ENCODE measurements around the gene WDR89. TPM values are rescaled to one million over a fixed set of nuclear protein-coding genes. Genes with fewer than 3 reads are reported as not detected.
"Not testable (repeated sequence)": the region's sequence is repeated elsewhere in the genome, so short reads cannot be mapped to it uniquely, and the experiment has no call there.

WDR89 gene
- total RNA-seq, 1 experiment from 2014 or later = 18.2 TPM

DNA sequence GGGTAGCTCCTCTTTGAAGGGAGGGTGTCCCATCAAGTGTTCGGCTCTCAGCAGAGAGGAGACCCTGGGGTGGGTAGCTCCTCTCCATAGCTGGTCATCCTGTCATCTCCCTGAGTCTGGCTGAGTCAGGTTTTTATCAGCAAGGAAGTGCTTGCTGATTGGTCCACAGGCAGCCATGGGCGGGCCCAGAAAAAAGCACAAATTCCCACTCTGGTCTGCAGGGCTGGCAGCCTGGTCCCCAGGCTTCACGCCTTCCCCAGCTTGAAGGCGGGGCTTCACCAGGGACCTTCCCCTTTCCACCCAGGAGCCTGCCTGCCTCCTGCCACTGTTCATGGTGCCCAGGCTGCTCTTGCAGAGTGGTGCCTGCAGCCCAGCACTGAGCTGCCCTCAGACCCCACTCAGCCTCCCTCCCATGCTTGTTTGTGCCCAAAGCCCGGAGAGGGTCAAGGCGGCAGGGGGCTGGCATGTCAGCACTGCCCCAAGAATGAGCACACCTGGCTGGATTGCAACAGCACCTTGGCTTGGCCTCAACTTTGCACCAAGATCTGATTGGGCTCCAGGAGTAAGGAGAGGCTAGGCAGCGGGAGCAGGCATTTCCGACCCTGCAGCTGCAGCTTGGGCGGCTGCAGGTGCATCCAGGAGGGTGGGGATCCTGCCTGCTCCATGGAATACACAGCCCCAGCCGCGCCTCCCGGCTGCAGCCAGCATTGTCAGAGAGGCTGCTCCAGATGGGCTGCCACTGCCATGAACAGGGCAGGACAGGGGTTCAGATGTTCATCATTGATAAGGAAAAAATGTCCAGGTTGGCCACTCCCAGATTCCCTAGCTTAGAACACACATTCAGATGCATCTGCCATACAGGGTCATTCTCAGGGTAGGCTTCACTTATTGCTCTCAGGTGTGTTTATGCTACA lies 22.0 kb upstream of the WDR89 start:
- H3K4me1 ChIP-seq (replicated peaks; ENCODE audit: insufficient read depth) = peaks cover 47% of the 10 kb centered on the region
- no peak overlapping the region for H3K4me3 ChIP-seq
- H3K9me3 ChIP-seq (ENCODE audit: insufficient read depth, low read depth) = no peaks in the 10 kb centered on the region
- H3K4me2 ChIP-seq = peak overlapping the region; percentile 45
- no peak overlapping the region for H2AFZ ChIP-seq
- no peaks in the 10 kb centered on the region for H3K79me2 ChIP-seq (ENCODE audit: low read depth)
- ChIA-PET CTCF (no interaction called here), POLR2A (ENCODE audit: unreplicated experiment) (interaction anchor here (0.6 to 1.4 kb wide), 5 partner anchors 15 to 120 kb away, joined by 3 to 10 read pairs (median 5); partner anchors contain the start of genes PPP2R5E and WDR89)
- TF ChIP-seq EZH2 (IDR thresholded peaks at IDR 0.05; ENCODE audit: low read depth) = no peak
- TF ChIP-seq, protein P1, sequence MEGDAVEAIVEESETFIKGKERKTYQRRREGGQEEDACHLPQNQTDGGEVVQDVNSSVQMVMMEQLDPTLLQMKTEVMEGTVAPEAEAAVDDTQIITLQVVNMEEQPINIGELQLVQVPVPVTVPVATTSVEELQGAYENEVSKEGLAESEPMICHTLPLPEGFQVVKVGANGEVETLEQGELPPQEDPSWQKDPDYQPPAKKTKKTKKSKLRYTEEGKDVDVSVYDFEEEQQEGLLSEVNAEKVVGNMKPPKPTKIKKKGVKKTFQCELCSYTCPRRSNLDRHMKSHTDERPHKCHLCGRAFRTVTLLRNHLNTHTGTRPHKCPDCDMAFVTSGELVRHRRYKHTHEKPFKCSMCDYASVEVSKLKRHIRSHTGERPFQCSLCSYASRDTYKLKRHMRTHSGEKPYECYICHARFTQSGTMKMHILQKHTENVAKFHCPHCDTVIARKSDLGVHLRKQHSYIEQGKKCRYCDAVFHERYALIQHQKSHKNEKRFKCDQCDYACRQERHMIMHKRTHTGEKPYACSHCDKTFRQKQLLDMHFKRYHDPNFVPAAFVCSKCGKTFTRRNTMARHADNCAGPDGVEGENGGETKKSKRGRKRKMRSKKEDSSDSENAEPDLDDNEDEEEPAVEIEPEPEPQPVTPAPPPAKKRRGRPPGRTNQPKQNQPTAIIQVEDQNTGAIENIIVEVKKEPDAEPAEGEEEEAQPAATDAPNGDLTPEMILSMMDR (conservative IDR thresholded peaks at IDR 0.05) = no peak
- H3K27ac ChIP-seq = peak overlapping the region; percentile 39
- no TSS peak for BruUV-seq (replicated peaks)
- intact Hi-C loops (cut with micrococcal nuclease; ENCODE audit: unreplicated experiment) = loop anchor here (1.0 kb wide), 3 partner anchors 15 to 65 kb away; partner anchors contain the start of gene SGPP1
- no peaks in the 10 kb centered on the region for H3K9me2 ChIP-seq (ENCODE audit: insufficient read depth)
- peaks cover 39% of the 10 kb centered on the region for H3F3A ChIP-seq (ENCODE audit: insufficient read depth, low read depth)
- DNase-seq = peak; percentile 88 to 91
- H3K27me3 ChIP-seq (ENCODE audit: insufficient read depth, low read depth) = no peaks in the 10 kb centered on the region
- no peaks in the 10 kb centered on the region for H4K20me1 ChIP-seq (ENCODE audit: insufficient read depth)
- H3K36me3 ChIP-seq (ENCODE audit: low read depth) = no peaks in the 10 kb centered on the region

DNA sequence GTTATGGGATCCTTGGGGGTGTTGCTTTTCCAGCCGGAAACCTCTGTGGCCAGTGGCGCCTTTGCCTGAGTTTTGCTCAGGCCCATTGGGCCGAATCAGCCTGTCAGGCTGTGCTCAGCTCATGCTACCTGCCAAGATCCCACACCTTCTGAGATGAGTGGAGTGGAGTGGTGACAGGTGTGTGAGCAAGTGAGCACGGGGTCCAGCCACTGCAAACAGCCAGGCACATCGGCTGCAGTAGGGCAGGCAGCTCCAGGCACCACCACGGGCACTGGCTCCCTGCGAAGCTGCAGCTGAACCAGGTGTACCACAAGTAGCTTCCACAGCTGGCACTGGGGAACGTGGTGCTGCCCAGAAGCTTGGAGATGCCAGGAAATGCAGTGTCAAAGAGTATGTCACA lies 21.1 kb upstream of the WDR89 start:
- Histone ChIP-seq H3K9me3 (ENCODE audit: insufficient read depth, low read depth) (no peaks in the 10 kb centered on the region), H3K27me3 (ENCODE audit: insufficient read depth, low read depth) (no peaks in the 10 kb centered on the region), H3K36me3 (ENCODE audit: low read depth) (no peaks in the 10 kb centered on the region), H3K4me2 (peak overlapping the region; percentile 45), H3F3A (ENCODE audit: insufficient read depth, low read depth) (peaks cover 39% of the 10 kb centered on the region), H3K9me2 (ENCODE audit: insufficient read depth) (no peaks in the 10 kb centered on the region), H4K20me1 (ENCODE audit: insufficient read depth) (no peaks in the 10 kb centered on the region), H3K4me3 (no peak overlapping the region), H3K27ac (no peak overlapping the region; the same call in 1 of the 2 replicates), H3K79me2 (ENCODE audit: low read depth) (no peaks in the 10 kb centered on the region), H3K4me1 (replicated peaks; ENCODE audit: insufficient read depth) (peaks cover 47% of the 10 kb centered on the region), H2AFZ (no peak overlapping the region)
- ChIA-PET CTCF (no interaction called here), POLR2A (ENCODE audit: unreplicated experiment) (interaction anchor here (0.6 to 1.4 kb wide), 2 partner anchors 21 to 63 kb away, joined by 7 to 9 read pairs; partner anchors contain the start of gene WDR89)
- TF ChIP-seq EZH2 (IDR thresholded peaks at IDR 0.05; ENCODE audit: low read depth) = no peak
- TF ChIP-seq, protein P1 (conservative IDR thresholded peaks at IDR 0.05) = no peak
- intact Hi-C loops (cut with micrococcal nuclease; ENCODE audit: unreplicated experiment) = loop anchor here (1.0 kb wide), 1 partner anchor 66 kb away; the partner anchor contains the start of gene SGPP1
- BruUV-seq (replicated peaks) = TSS peak; percentile 90
- DNase-seq = no peak

DNA sequence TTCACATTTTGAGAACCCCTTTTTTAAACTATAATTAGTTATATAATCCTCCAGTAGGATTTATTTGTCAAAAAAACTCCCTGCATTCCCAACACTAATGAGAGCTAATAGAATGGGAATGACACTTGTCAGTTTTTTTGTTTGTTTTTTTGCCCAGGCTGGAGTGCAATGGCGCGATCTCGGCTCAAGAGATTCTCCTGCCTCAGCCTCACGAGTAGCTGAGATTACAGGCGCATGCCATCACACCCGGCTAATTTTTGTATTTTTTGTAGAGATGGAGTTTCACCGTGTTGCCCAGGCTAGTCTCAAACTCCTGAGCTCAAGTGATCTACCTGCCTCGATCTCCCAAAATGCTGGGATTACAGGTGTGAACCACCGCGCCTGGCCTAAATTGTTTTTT lies 20.2 kb upstream of the WDR89 start:
- H3K9me3 ChIP-seq (ENCODE audit: insufficient read depth, low read depth); H3K4me2 ChIP-seq; H3K36me3 ChIP-seq (ENCODE audit: low read depth); CTCF ChIA-PET; BruUV-seq (replicated peaks); H2AFZ ChIP-seq; DNase-seq; intact Hi-C loops (cut with micrococcal nuclease; ENCODE audit: unreplicated experiment); H3K27me3 ChIP-seq (ENCODE audit: insufficient read depth, low read depth); H4K20me1 ChIP-seq (ENCODE audit: insufficient read depth); H3K79me2 ChIP-seq (ENCODE audit: low read depth); H3K4me3 ChIP-seq; H3K27ac ChIP-seq; H3K9me2 ChIP-seq (ENCODE audit: insufficient read depth); POLR2A ChIA-PET (ENCODE audit: unreplicated experiment): not testable (repeated sequence)
- H3F3A ChIP-seq (ENCODE audit: insufficient read depth, low read depth) = peaks cover 44% of the 10 kb centered on the region
- peaks cover 53% of the 10 kb centered on the region for H3K4me1 ChIP-seq (replicated peaks; ENCODE audit: insufficient read depth)

All from PC-9 (cell line).